GM19324 (cell line): Measurements from ENCODE around the gene UNC45A.
A peak's percentile ranks its signal among the peaks of the same experiment; 100 is the strongest.

Experiments used
- ATAC-seq: cut with Tn5 transposase; IDR thresholded peaks from one replicate; pipeline ENCODE4 v1.9.1; 2021; ENCODE audit warnings: mild to moderate bottlenecking, moderate library complexity; ENCODE audit not compliant: unreplicated experiment, low FRiP score

Gene UNC45A

GRCh38 chr15:90957791-90958190 lies 22.7 kb downstream of the UNC45A start:
- no peak for ATAC-seq

- ATAC-seq: no peak
Observed at GRCh38 chr15:90959028-90959595, 24.0 kb downstream of the UNC45A start.

- no peak for ATAC-seq
Observed at GRCh38 chr15:90959894-90960293, 24.8 kb downstream of the UNC45A start.

- no peak for ATAC-seq
Observed at GRCh38 chr15:90960298-90961091, 25.4 kb downstream of the UNC45A start.

- no peak for ATAC-seq
Observed at GRCh38 chr15:90962021-90962420, 26.9 kb downstream of the UNC45A start.

- ATAC-seq: no peak
Observed at GRCh38 chr15:90966262-90966661, 31.2 kb downstream of the UNC45A start.

GRCh38 chr15:90967206-90967605 lies 32.1 kb downstream of the UNC45A start:
- ATAC-seq: no peak

- ATAC-seq: no peak
Observed at GRCh38 chr15:90968434-90968833, 33.3 kb downstream of the UNC45A start.

GRCh38 chr15:90970274-90970673 lies 35.2 kb downstream of the UNC45A start:
- no peak for ATAC-seq

- no peak for ATAC-seq
Observed at GRCh38 chr15:90972133-90972532, 37.0 kb downstream of the UNC45A start.

GRCh38 chr15:90974216-90974615 lies 39.1 kb downstream of the UNC45A start:
- ATAC-seq: no peak

- ATAC-seq: no peak
Observed at GRCh38 chr15:90979582-90979981, 44.5 kb downstream of the UNC45A start.

GRCh38 chr15:90981681-90982080 lies 46.6 kb downstream of the UNC45A start:
- no peak for ATAC-seq

- no peak for ATAC-seq
Observed at GRCh38 chr15:90982135-90982534, 47.0 kb downstream of the UNC45A start.

GRCh38 chr15:90986790-90987507 lies 51.9 kb downstream of the UNC45A start:
- peak; percentile 53 for ATAC-seq

- no peak for ATAC-seq
Observed at GRCh38 chr15:90987561-90988141, 52.6 kb downstream of the UNC45A start.

GRCh38 chr15:90988296-90988695 lies 53.2 kb downstream of the UNC45A start:
- no peak for ATAC-seq

- ATAC-seq: no peak
Observed at GRCh38 chr15:90989040-90989768, 54.1 kb downstream of the UNC45A start.

GRCh38 chr15:90990446-90990845 lies 55.4 kb downstream of the UNC45A start:
- ATAC-seq: no peak

GRCh38 chr15:90991587-90992285 lies 56.7 kb downstream of the UNC45A start:
- no peak for ATAC-seq
